Esophagus muscularis mucosa (tissue), 4 donors: ENCODE data around the gene ITPR3. TPM values are rescaled to one million over a fixed set of nuclear protein-coding genes. Genes with fewer than 3 reads are reported as not detected.
A peak's percentile ranks its signal among the peaks of the same experiment; 100 is the strongest.

Experiments used
- DNase-seq: peaks from one replicate; pipeline ENCODE4 v3.0.0-alpha.2; 2017; ENCODE audit errors: extremely low spot score
- H3K27ac ChIP-seq, 4 donors: fragments of 200-600 bp; sonication (generic); replicated peaks in 1 of 4; 1 replicate in 3 of 4; 2 replicates in 1 of 4; pipeline ENCODE4 v1.5.1; 2016 to 2019; ENCODE audit warnings: mild to moderate bottlenecking in 1 of 4
- H3K27me3 ChIP-seq, 4 donors: fragments of 200-600 bp; sonication (generic); one replicate each; pipeline versions ENCODE4 v1.5.1 to v1.6.0; 2016 to 2019
- H3K36me3 ChIP-seq, 4 donors: fragments of 200-600 bp; sonication (generic); one replicate each; pipeline ENCODE4 v1.5.1; 2016 to 2019
- H3K4me1 ChIP-seq, 4 donors: fragments of 200-600 bp; sonication (generic); one replicate each; pipeline ENCODE4 v1.5.1; 2016 to 2019
- H3K4me3 ChIP-seq, 4 donors: fragments of 200-600 bp; sonication (generic); 1 replicate in 2 of 4; 2 replicates in 2 of 4; pipeline ENCODE4 v1.5.1; 2016 to 2019; ENCODE audit warnings: mild to moderate bottlenecking in 4 of 4, moderate library complexity in 1 of 4
- H3K9me3 ChIP-seq, 4 donors: fragments of 200-600 bp; sonication (generic); 1 replicate in 3 of 4; 2 replicates in 1 of 4; pipeline ENCODE4 v1.5.1; 2016 to 2019
- CTCF ChIP-seq, 3 experiments: fragments of 200-600 bp in 2 of 3; fragments of 450-650 bp in 1 of 3; sonication (generic) in 2 of 3; IDR thresholded peaks; one replicate each; pipeline ENCODE4 v1.5.1; 2017 to 2019; ENCODE audit warnings: antibody characterized with exemption in 3 of 3, mild to moderate bottlenecking in 2 of 3, moderate library complexity in 1 of 3
- EP300 ChIP-seq: sonication (generic); formaldehyde crosslinking; IDR thresholded peaks from one replicate; pipeline ENCODE4 v1.6.1; 2017; ENCODE audit warnings: antibody characterized with exemption
- POLR2A ChIP-seq: fragments of 450-650 bp; IDR thresholded peaks from one replicate; pipeline ENCODE4 v1.6.1; 2017; ENCODE audit warnings: antibody characterized with exemption, moderate library complexity, mild to moderate bottlenecking, low read depth
- POLR2AphosphoS5 ChIP-seq, 2 donors: sonication (generic); formaldehyde crosslinking; IDR thresholded peaks; one replicate each; pipeline ENCODE4 v1.6.1; 2017; ENCODE audit warnings: antibody characterized with exemption in 2 of 2
- WGBS: methylation state at CpG from one replicate; pipeline ENCODE4 v1.1.5; 2018; 5-methylcytosine and 5-hydroxymethylcytosine counted together
- intact Hi-C: fragments of 100-400 bp; cut with DNase I; formaldehyde crosslinking; loops from one replicate; pipeline ENCODE4 v1.15.1; 2023
- total RNA-seq, 4 donors: library from RNA; depleted of rRNA; stranded (reverse); fragments of >200 nt; gene quantifications; one replicate each; pipeline versions ENCODE4 v1.1.0 to v1.2.1, GENCODE V29; 2016

Gene ITPR3
- total RNA-seq, 4 donors from 2014 or later: 12.1 to 24.9 (median 20.5) TPM

- 86% methylated on average over 13 of the region's 15 CpGs for WGBS
- Histone ChIP-seq H3K27me3 (no peaks in the 10 kb centered on the region), H3K27ac (no peak overlapping the region), H3K4me3 (no peak overlapping the region), H3K9me3 (no peaks in the 10 kb centered on the region), H3K36me3 (peaks cover 9 to 95% (median 87%) of the 10 kb centered on the region in 4 donors), H3K4me1 (peaks cover 45 to 53% (median 47%) of the 10 kb centered on the region in 4 donors)
- no peak for TF ChIP-seq EP300
- no peak for TF ChIP-seq CTCF (IDR thresholded peaks at IDR 0.05)
- no peak for TF ChIP-seq POLR2AphosphoS5 (IDR thresholded peaks at IDR 0.05)
- no peak for TF ChIP-seq POLR2A
- DNase-seq: no peak
- intact Hi-C loops: no loop called here
These were observed 70.4 kb downstream of the ITPR3 start for GRCh38 chr6:33691456-33692077.

- Histone ChIP-seq H3K36me3 (peaks cover 9 to 90% (median 82%) of the 10 kb centered on the region in 4 donors), H3K4me1 (peaks cover 51 to 60% (median 53%) of the 10 kb centered on the region in 4 donors), H3K27ac (peak overlapping the region in 1 of 4 donors; percentile 40), H3K9me3 (no peaks in the 10 kb centered on the region), H3K4me3 (no peak overlapping the region), H3K27me3 (no peaks in the 10 kb centered on the region)
- DNase-seq: no peak
- no peak for TF ChIP-seq POLR2A
- intact Hi-C loops: no loop called here
- 86% methylated on average over 8 of the region's 12 CpGs for WGBS
These were observed 71.1 kb downstream of the ITPR3 start for GRCh38 chr6:33692078-33692759.

- Histone ChIP-seq H3K4me1 (peaks cover 57 to 65% (median 59%) of the 10 kb centered on the region in 4 donors), H3K27me3 (no peaks in the 10 kb centered on the region), H3K4me3 (no peak overlapping the region), H3K27ac (no peak overlapping the region), H3K9me3 (no peaks in the 10 kb centered on the region), H3K36me3 (peaks cover 9 to 89% (median 80%) of the 10 kb centered on the region in 4 donors)
- DNase-seq: no peak
- intact Hi-C loops: no loop called here
- whole genome bisulfite sequencing: 68% methylated on average over 10 of the region's 10 CpGs
- TF ChIP-seq POLR2AphosphoS5 (IDR thresholded peaks at IDR 0.05) (no peak), POLR2A (no peak), CTCF (IDR thresholded peaks at IDR 0.05) (no peak), EP300 (no peak)
These were observed 71.6 kb downstream of the ITPR3 start for GRCh38 chr6:33692760-33693158.

GRCh38 chr6:33693186-33694105, 72.3 kb downstream of the ITPR3 start:
- no peak for TF ChIP-seq POLR2AphosphoS5 (IDR thresholded peaks at IDR 0.05)
- TF ChIP-seq CTCF (IDR thresholded peaks at IDR 0.05): no peak
- no peak for TF ChIP-seq EP300
- no peak for TF ChIP-seq POLR2A
- Histone ChIP-seq H3K9me3 (no peaks in the 10 kb centered on the region), H3K4me3 (no peak overlapping the region), H3K4me1 (peaks cover 60 to 69% (median 65%) of the 10 kb centered on the region in 4 donors), H3K27ac (peak overlapping the region in 1 of 4 donors; percentile 60), H3K36me3 (peaks cover 13 to 88% (median 78%) of the 10 kb centered on the region in 4 donors), H3K27me3 (no peaks in the 10 kb centered on the region)
- no peak for DNase-seq
- intact Hi-C loops: no loop called here
- 78% methylated on average over 26 of the region's 28 CpGs for WGBS
